IPS-18c (cell line): ENCODE results near the gene KCNJ3.

Experiments used
- H3K4me3 ChIP-seq: 2 replicates; pipeline ENCODE4 v1.7.0; 2013; ENCODE audit warnings: low read depth, mild to moderate bottlenecking, low read length, moderate library complexity; ENCODE audit not compliant: insufficient read depth
- H3K9me3 ChIP-seq: one replicate; pipeline ENCODE4 v1.6.1; 2013; ENCODE audit warnings: mild to moderate bottlenecking, low read length, moderate library complexity; ENCODE audit not compliant: control insufficient read depth, insufficient read depth

KCNJ3 gene

GRCh38 chr2:154698296-154698720, at the start of gene KCNJ3:
Gene KCNJ3, plus strand, starts transcription at chr2:154698695. Its CDS starts 81 bp downstream, at chr2:154698776.
- Histone ChIP-seq H3K9me3 (no peaks in the 10 kb centered on the region), H3K4me3 (peak within 1 kb of the TSS; percentile 65)

GRCh38 chr2:154655499-154655898, 43.0 kb upstream of the KCNJ3 start:
- no peak overlapping the region for H3K4me3 ChIP-seq
- no peaks in the 10 kb centered on the region for H3K9me3 ChIP-seq

- Histone ChIP-seq H3K4me3 (no peak overlapping the region), H3K9me3 (no peaks in the 10 kb centered on the region)
These were observed 39.6 kb upstream of the KCNJ3 start for GRCh38 chr2:154658854-154659253.

GRCh38 chr2:154664248-154664647, 34.2 kb upstream of the KCNJ3 start:
- Histone ChIP-seq H3K9me3 (no peaks in the 10 kb centered on the region), H3K4me3 (no peak overlapping the region)

- H3K4me3 ChIP-seq, result no peak overlapping the region
- H3K9me3 ChIP-seq, result no peaks in the 10 kb centered on the region
These were observed 28.4 kb upstream of the KCNJ3 start for GRCh38 chr2:154670083-154670482.

- no peak overlapping the region for H3K4me3 ChIP-seq
- no peaks in the 10 kb centered on the region for H3K9me3 ChIP-seq
These were observed 24.8 kb upstream of the KCNJ3 start for GRCh38 chr2:154673694-154674093.

GRCh38 chr2:154677401-154677800, 21.1 kb upstream of the KCNJ3 start:
- Histone ChIP-seq H3K9me3 (no peaks in the 10 kb centered on the region), H3K4me3 (no peak overlapping the region)

- Histone ChIP-seq H3K4me3 (no peak overlapping the region), H3K9me3 (no peaks in the 10 kb centered on the region)
These were observed 16.8 kb upstream of the KCNJ3 start for GRCh38 chr2:154681741-154682140.

GRCh38 chr2:154686162-154686561, 12.3 kb upstream of the KCNJ3 start:
- H3K4me3 ChIP-seq, result no peak overlapping the region
- H3K9me3 ChIP-seq, result no peaks in the 10 kb centered on the region

- H3K9me3 ChIP-seq, result no peaks in the 10 kb centered on the region
These were observed 10.1 kb upstream of the KCNJ3 start for GRCh38 chr2:154688373-154688772.

GRCh38 chr2:154689158-154689557, 9.3 kb upstream of the KCNJ3 start:
- H3K9me3 ChIP-seq, result no peaks in the 10 kb centered on the region

More at GRCh38 chr2:154688373-154688772, 10.1 kb upstream of the KCNJ3 start:
- no peak overlapping the region for H3K4me3 ChIP-seq

GRCh38 chr2:154692927-154693326, 5.6 kb upstream of the KCNJ3 start:
- Histone ChIP-seq H3K9me3 (no peaks in the 10 kb centered on the region), H3K4me3 (no peak overlapping the region)

More at GRCh38 chr2:154689158-154689557, 9.3 kb upstream of the KCNJ3 start:
- no peak overlapping the region for H3K4me3 ChIP-seq

GRCh38 chr2:154693741-154694340, 4.7 kb upstream of the KCNJ3 start:
- H3K9me3 ChIP-seq, result no peaks in the 10 kb centered on the region
- no peak overlapping the region for H3K4me3 ChIP-seq

GRCh38 chr2:154694881-154695280, 3.6 kb upstream of the KCNJ3 start:
- H3K4me3 ChIP-seq, result no peak overlapping the region
- no peaks in the 10 kb centered on the region for H3K9me3 ChIP-seq

GRCh38 chr2:154696369-154696768, 2.1 kb upstream of the KCNJ3 start:
- H3K9me3 ChIP-seq, result no peaks in the 10 kb centered on the region

GRCh38 chr2:154696810-154697417, 1.6 kb upstream of the KCNJ3 start:
- Histone ChIP-seq H3K9me3 (no peaks in the 10 kb centered on the region), H3K4me3 (peak overlapping the region; percentile 65)

More at GRCh38 chr2:154696369-154696768, 2.1 kb upstream of the KCNJ3 start:
- no peak overlapping the region for H3K4me3 ChIP-seq

GRCh38 chr2:154697418-154698252, 860 bp upstream of the KCNJ3 start:
- Histone ChIP-seq H3K4me3 (peak overlapping the region; percentile 65), H3K9me3 (no peaks in the 10 kb centered on the region)
